HG03354 (cell line): ENCODE results near the gene DNMT3A.
A peak's percentile ranks its signal among the peaks of the same experiment; 100 is the strongest.

ENCODE experiments used
- ATAC-seq: cut with Tn5 transposase; IDR thresholded peaks from one replicate; pipeline ENCODE4 v1.9.1; 2021; ENCODE audit warnings: mild to moderate bottlenecking; ENCODE audit not compliant: unreplicated experiment, poor library complexity, severe bottlenecking

Gene DNMT3A

GRCh38 chr2:25310965-25311864 is 30.5 kb downstream of the DNMT3A start:
- ATAC-seq = no peak

GRCh38 chr2:25310709-25310964 is 31.1 kb downstream of the DNMT3A start:
- no peak for ATAC-seq

DNA sequence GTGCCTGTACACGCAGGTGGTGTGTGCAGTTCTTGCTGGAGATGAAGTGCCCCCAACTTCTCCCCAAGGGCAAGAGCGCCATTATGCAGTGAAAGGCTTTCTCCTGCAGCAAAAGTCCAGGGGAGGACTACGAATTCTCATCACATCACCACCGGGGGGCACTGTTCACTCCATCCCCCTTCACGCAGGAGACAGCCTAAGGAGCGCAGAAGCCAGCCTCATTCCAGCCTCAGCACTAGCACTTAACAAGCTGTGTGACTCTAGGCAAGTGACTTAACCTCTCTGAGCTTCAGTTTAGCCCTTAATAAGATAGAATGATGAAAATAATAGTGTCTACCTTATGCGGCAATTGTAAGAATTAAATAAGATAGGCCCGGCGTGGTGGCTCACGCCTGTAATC is 32.3 kb downstream of the DNMT3A start:
- ATAC-seq = no peak

- ATAC-seq = no peak
These were observed 33.1 kb downstream of the DNMT3A start for GRCh38 chr2:25308599-25308998.

DNA sequence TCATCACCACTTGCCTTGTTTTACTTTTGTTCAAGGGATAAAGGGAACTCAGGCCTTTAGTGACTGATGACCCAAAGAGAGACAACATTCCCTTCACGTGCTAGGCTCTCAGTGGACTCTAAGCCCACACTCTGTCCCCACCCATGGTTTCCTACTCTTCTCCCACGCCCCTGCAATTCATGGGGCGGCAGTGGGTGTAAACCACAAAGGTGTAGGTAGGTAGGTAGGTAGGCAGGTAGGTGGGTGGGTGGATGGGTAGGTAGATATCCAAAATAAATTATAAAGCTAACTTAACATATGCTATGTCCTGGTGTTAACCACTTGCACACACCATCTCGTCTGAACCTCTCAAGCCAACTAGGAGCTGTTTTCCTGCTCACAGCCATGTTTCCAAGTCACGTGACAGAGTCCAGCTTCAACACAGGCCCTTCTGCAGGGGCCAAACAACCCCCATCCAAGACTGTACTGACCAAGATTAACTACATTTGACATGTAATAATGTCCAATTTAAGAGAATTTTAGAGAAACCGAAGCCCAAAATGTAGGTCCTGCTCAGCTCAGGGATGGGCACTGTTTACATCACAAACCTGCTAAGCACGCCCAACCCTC is 33.7 kb downstream of the DNMT3A start:
- ATAC-seq = no peak

- no peak for ATAC-seq
These were observed 34.9 kb downstream of the DNMT3A start for GRCh38 chr2:25306777-25307368.

GRCh38 chr2:25305775-25306174 is 36.0 kb downstream of the DNMT3A start:
- no peak for ATAC-seq

- no peak for ATAC-seq
These were observed 36.7 kb downstream of the DNMT3A start for GRCh38 chr2:25304826-25305596.

GRCh38 chr2:25304321-25304720 is 37.4 kb downstream of the DNMT3A start:
- no peak for ATAC-seq

DNA sequence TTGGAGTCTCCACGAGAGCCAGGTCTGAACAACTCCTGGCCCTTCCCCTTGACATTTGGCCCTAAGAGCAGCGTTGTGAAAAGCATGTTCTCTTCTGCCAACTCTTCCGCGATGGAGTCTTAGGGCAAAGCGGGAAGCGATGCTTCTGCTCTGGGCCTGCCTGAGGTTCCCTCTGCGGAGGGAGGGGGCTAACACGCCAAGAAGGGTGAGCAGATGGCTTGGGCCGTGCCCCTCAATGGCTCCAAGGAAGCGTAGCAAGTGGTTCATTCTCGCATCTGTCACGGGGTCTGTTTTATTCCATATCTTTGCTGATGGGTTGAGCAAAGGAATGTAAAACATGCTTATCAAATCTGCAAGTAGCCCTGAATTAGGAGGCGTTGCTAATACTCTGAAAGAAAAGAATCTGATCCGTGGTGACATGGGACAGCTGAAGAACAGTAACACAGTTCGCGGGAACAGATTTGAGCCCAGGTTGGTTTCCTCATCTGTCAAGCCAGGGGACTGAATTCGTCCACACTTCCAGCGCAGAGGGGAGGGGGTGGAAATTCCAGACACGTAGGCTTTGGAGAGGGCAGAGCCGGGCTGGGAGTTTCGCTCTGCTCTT is 38.0 kb downstream of the DNMT3A start:
- ATAC-seq = no peak

DNA sequence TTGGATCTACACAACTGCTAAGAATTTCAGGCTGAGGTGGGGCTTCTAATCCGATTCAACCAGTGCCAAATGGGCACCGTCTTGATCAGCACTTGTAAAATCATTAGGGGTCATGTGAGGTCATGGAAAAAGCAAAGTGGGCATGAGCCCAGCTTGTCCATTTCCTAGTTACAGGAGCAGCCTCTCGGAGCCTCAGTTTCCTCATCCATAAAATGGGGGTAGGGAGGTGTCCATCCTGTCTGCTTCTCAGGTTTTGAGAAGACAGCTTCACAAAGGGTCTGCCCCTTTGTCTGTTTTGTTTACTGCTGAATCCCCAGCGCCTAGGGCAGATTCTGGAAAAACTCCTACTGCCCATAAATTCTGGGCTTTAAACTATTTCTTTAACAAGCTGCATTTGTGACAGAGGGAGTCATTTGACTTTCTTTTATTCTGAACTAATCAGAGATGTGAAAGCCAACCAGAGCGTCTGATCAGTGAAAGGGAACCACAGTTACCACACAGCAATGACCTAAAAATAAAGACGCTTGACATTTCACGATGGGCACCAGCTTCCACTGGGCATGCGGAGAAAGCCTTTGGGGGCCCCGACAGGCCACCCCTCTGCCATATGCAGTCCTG is 38.9 kb downstream of the DNMT3A start:
- no peak for ATAC-seq

- peak; percentile 97 for ATAC-seq
These were observed 40.0 kb downstream of the DNMT3A start for GRCh38 chr2:25301453-25302352.

DNA sequence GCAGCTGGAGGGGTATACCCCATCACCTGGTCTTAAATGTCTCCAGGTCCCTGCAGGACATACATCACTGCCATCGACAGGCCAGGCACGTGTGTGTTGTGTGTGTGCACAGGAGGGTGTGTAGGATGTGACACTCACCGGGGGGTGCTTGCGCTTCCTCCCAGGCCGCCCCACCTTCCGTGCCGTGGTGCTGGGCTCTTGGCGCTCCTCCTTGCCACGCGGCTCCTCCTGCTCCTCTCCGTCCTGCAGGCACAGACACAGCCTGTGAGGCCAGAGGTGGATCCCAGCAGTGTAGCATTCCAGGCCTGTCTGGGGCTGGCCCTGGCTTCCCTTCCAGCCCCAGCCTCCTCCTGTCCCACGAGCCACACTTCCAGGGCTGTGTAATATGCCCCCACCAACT is 41.7 kb downstream of the DNMT3A start:
- no peak for ATAC-seq

- no peak for ATAC-seq
These were observed 42.8 kb downstream of the DNMT3A start for GRCh38 chr2:25298776-25299431.

DNA sequence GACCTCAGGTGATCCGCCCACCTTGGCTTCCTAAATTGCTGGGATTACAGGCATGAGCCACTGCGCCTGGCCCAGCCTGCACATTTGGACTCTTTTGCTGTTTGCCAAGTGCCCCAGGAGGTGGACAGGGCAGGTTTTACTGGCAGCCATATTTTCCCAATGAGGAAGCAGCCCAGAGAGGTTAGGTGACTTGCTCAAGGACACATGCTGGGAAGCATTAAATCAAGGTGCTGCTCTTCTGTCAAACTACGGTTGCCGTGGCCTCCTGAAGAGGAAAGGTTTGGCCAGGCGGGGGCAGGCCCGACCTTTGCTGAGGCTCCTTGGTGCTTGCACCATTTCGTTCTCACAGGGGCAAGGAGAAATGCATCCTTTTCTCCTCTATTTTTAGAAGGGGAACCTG is 44.0 kb downstream of the DNMT3A start:
- no peak for ATAC-seq

DNA sequence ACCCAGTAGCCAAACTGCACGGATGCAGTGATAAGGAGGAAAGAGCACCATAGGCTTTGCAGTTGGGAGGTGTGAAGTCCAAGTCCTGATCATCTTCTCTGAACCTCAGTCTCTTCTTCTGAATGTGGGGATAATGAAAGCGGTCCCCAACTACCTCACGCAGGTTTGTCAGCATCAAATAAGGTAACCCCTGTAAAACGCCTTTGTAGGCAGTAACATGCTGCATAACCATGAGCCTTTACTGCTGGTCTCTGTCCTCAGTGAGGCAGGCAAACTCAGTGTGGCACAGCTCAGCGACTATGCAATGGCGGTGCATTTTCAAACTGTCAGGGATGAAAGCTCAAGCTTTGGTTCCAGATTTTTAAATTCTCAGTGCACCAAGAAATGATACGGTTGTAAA is 46.1 kb downstream of the DNMT3A start:
- no peak for ATAC-seq

GRCh38 chr2:25294573-25295462 is 46.9 kb downstream of the DNMT3A start:
- peak; percentile 90 for ATAC-seq
